Adipose tissue (tissue), 3 donors: ENCODE measurements around the gene CRLF3. TPM values are rescaled to one million over a fixed set of nuclear protein-coding genes. Genes with fewer than 3 reads are reported as not detected.
"Not testable (repeated sequence)": the region's sequence is repeated elsewhere in the genome, so short reads cannot be mapped to it uniquely, and the experiment has no call there.

Experiments
- H3K27ac ChIP-seq: one replicate; pipeline ENCODE4 v1.5.1; 2013; ENCODE audit warnings: low read depth, low read length
- WGBS, 3 donors: extraction: QIAGEN DNeasy Blood & Tissue Kit; methylation state at CpG; one replicate each; pipeline ENCODE4 v1.1.7; 2013; 5-methylcytosine and 5-hydroxymethylcytosine counted together
- polyA plus RNA-seq, 3 donors: library from polyadenylated mRNA; stranded (reverse); fragments of 200-250 nt; gene quantifications; one replicate each; pipeline ENCODE4 v1.2.3, GENCODE V29; 2013
- donor health status: healthy with polysubstance abuse.
- donor health status: Bipolar disorder and iron deficiency.
- donor health status: healthy.

Gene CRLF3
- polyA plus RNA-seq, 3 donors, result 2.0 to 11.4 (median 5.6) TPM

- WGBS, 3 donors, result 94 to 98% (median 96%) methylated on average over 14 of the region's 14 CpGs
- not testable (repeated sequence) for H3K27ac ChIP-seq
Observed at GRCh38 chr17:30767641-30768404, 56.7 kb downstream of the CRLF3 start.

- no peak overlapping the region for H3K27ac ChIP-seq
Observed at GRCh38 chr17:30761060-30761459, 63.4 kb downstream of the CRLF3 start.

GRCh38 chr17:30753291-30753690 lies 71.2 kb downstream of the CRLF3 start:
- WGBS, 3 donors, result 94 to 96% (median 96%) methylated on average over 10 of the region's 10 CpGs
- H3K27ac ChIP-seq, result not testable (repeated sequence)

DNA sequence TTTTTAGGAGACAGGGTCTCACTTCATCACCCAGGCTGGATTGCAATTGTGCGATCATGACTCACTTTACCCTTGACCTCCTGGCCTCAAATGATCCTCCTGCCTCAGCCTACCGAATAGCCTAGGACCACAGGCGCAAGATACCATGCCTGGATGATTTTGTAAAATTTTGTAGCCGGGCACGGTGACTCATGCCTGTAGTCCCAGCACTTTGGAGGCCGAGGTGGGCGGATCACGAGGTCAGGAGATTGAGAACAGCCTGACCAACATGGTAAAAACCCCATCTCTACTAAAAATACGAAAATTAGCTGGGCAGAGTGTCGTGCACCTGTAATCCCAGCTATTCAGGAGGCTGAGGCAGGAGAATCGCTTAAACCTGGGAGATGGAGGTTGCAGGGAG lies 73.5 kb downstream of the CRLF3 start:
- not testable (repeated sequence) for H3K27ac ChIP-seq
- WGBS, 3 donors, result 93 to 98% (median 95%) methylated on average over 11 of the region's 11 CpGs

GRCh38 chr17:30747621-30748020 lies 76.9 kb downstream of the CRLF3 start:
- not testable (repeated sequence) for H3K27ac ChIP-seq
- 97 to 98% (median 98%) methylated on average over 4 of the region's 4 CpGs for WGBS, 3 donors

GRCh38 chr17:30742669-30743068 lies 81.8 kb downstream of the CRLF3 start:
- 21 to 50% (median 49%) methylated on average over 1 of the region's 1 CpG for WGBS, 3 donors
- H3K27ac ChIP-seq, result not testable (repeated sequence)

DNA sequence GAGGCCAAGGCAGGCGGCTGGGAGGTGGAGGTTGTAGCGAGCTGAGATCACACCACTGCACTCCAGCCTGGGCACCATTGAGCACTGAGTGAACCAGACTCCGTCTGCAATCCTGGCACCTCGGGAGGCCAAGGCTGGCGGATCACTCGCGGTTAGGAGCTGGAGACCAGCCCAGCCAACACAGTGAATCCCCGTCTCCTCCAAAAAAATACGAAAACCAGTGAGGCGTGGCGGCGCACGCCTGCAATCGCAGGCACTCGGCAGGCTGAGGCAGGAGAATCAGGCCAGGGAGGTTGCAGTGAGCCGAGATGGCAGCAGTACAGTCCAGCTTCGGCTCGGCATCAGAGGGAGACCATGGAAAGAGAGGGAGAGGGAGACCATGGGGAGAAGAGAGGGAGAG lies 88.1 kb downstream of the CRLF3 start:
- WGBS, 3 donors, result 95 to 97% (median 96%) methylated on average over 17 to 18 of the region's 18 CpGs
- H3K27ac ChIP-seq, result not testable (repeated sequence)

- WGBS, 3 donors, result 85 to 89% (median 88%) methylated on average over 5 of the region's 5 CpGs
- H3K27ac ChIP-seq, result not testable (repeated sequence)
Observed at GRCh38 chr17:30735644-30736043, 88.8 kb downstream of the CRLF3 start.

DNA sequence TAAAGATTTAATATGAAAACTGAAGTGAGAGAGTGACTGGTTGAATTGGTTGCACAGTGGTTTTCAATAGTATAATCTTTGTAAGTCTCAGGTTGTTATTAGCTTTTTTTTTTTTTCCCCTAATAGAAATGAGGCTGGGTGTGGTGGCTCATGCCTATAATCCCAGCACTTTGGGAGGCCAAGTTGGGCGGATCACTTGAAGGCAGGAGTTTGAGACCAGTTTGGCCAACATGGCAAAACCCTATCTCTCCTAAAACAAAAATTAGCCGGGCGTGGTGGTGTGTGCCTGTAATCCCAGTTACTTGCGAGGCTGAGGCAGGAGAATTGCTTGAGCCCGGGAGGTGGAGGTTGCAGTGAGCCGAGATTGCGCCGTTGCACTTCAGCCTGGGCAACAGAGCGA lies 89.3 kb downstream of the CRLF3 start:
- H3K27ac ChIP-seq, result not testable (repeated sequence)
- WGBS, 3 donors, result 95 to 100% (median 96%) methylated on average over 6 to 9 of the region's 9 CpGs

GRCh38 chr17:30734153-30734552 lies 90.3 kb downstream of the CRLF3 start:
- 90 to 95% (median 94%) methylated on average over 14 of the region's 14 CpGs for WGBS, 3 donors
- H3K27ac ChIP-seq, result not testable (repeated sequence)

Other genes starting within 250 kb of the CRLF3 start
- under 1 TPM; 0.18 to 0.34 (median 0.25) TPM for gene ATAD5, start 7.3 kb upstream of the CRLF3 start, polyA plus RNA-seq
- 10 to 100 TPM in 2 of 3 donors, 1 to 10 TPM in 1; 4.9 to 18.3 (median 11.3) TPM for gene TEFM, start 81.5 kb upstream of the CRLF3 start, polyA plus RNA-seq
- 10 to 100 TPM in 1 of 3 donors, 1 to 10 TPM in 2; 2.1 to 17.8 (median 8.6) TPM for gene ADAP2, start 97.3 kb upstream of the CRLF3 start, polyA plus RNA-seq
- 10 to 100 TPM; 10.7 to 27.2 (median 20.1) TPM for gene RNF135, start 146.3 kb upstream of the CRLF3 start, polyA plus RNA-seq